ENCODE data around the gene PDCL2. TPM values are rescaled to one million over a fixed set of nuclear protein-coding genes. Genes with fewer than 3 reads are reported as not detected.

PDCL2 gene
- total and polyA plus RNA-seq, 2 of the 8 experiments (the other 6 are each of a cell fraction or from before 2014, with no cell fraction given) = not detected

DNA sequence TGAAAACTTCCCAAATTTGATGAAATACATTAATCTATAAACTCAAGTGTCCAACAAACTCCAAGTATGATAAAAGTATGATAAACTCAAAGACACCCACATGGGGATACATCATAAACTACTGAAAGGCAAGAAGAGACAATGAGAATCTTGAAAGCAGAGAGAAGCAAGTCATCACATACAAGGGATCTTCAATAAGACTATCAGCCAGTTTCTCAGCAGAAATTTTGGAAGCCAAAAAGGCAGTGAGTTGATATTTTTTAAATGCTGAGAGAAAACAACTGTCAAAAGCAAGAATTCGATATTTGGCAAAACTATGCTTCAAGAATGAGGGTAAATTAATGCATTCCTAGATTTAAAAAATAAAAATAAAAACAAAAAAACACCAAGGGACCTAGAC, 16.5 kb downstream of the PDCL2 start (continued):
- TF ChIP-seq BCL11A (IDR thresholded peaks at IDR 0.05; ENCODE audit: low read depth in 2 of 2, low read length in 2 of 2) (no peak), CBX5 (IDR thresholded peaks at IDR 0.05; ENCODE audit: low read depth, low read length) (no peak)

Data from H1 (cell line).